A549 (cell line): Measurements from ENCODE around the gene OR10J1. TPM values are rescaled to one million over a fixed set of nuclear protein-coding genes. Genes with fewer than 3 reads are reported as not detected.

Experiments
- ATAC-seq, 2 experiments: fragments of 200-7000 bp in 1 of 2; fragments of >200 bp in 1 of 2; cut with Nextera tagmentation in 1 of 2; cut with Tn5 transposase in 1 of 2; 3 replicates each; pipeline versions ENCODE4 v1.8.0 to v1.9.1; 2018 to 2020; ENCODE audit warnings: mild to moderate bottlenecking in 1 of 2, moderate library complexity in 1 of 2
- CTCF ChIA-PET: fragments of 300-600 bp; sonication (Branson Sonifier 250); formaldehyde crosslinking; extraction: SDS; loops from one replicate; lab custom pipeline; 2021; ENCODE audit warnings: antibody characterized with exemption, inconsistent platforms; lab: Yijun Ruan, JAX
- POLR2A ChIA-PET: fragments of 350-600 bp; formaldehyde crosslinking; extraction: SDS; loops from one replicate; lab custom pipeline; 2021; ENCODE audit warnings: antibody characterized with exemption, inconsistent platforms; lab: Yijun Ruan, JAX
- DNase-seq, 2 experiments: peaks; one replicate each; pipeline versions ENCODE4 v3.0.0 to v3.0.0-alpha.2; 2011 to 2016; ENCODE audit warnings: low read depth in 1 of 2, low spot score in 1 of 2
- FAIRE-seq: peaks from 2 replicates; lab custom pipeline; 2011; peaks lifted over from hg19 to GRCh38; lab: Jason Lieb, UNC
- H3K27ac ChIP-seq, 2 experiments: fragments of >200 bp; sonication (Bioruptor Twin); formaldehyde crosslinking; 3 replicates each; pipeline ENCODE4 v1.5.1; 2016 to 2017
- H3K4me1 ChIP-seq: fragments of >200 bp; sonication (Bioruptor Twin); formaldehyde crosslinking; 3 replicates; pipeline ENCODE4 v1.6.1; 2016
- H3K4me2 ChIP-seq: fragments of >200 bp; sonication (Bioruptor Twin); formaldehyde crosslinking; 3 replicates; pipeline ENCODE4 v1.6.1; 2016
- H3K4me3 ChIP-seq: fragments of >200 bp; sonication (Bioruptor Twin); formaldehyde crosslinking; 3 replicates; pipeline ENCODE4 v1.5.1; 2016
- H3K9me3 ChIP-seq: fragments of >200 bp; sonication (Bioruptor Twin); formaldehyde crosslinking; 3 replicates; pipeline ENCODE4 v1.6.1; 2016
- BHLHE40 ChIP-seq: IDR thresholded peaks from 2 replicates; pipeline ENCODE4 v1.6.1; 2012; ENCODE audit warnings: low read depth, low read length, inconsistent platforms
- CBX8 ChIP-seq: fragments of 200-600 bp; sonication (generic); IDR thresholded peaks from 2 replicates; pipeline ENCODE4 v1.6.1; 2016
- CHD2 ChIP-seq: fragments of 150-350 bp; IDR thresholded peaks from 2 replicates; pipeline ENCODE4 v1.6.1; 2014; ENCODE audit warnings: low read length; ENCODE audit not compliant: partially characterized antibody
- EHMT2 ChIP-seq: fragments of 200-600 bp; sonication (generic); IDR thresholded peaks from 2 replicates; pipeline ENCODE4 v1.6.1; 2016; ENCODE audit warnings: antibody characterized with exemption, low read depth, mild to moderate bottlenecking, moderate library complexity
- FOSB ChIP-seq: fragments of 250-450 bp; sonication (Bioruptor Pico); IDR thresholded peaks from 2 replicates; pipeline ENCODE4 v1.5.0; 2020; ENCODE audit warnings: mild to moderate bottlenecking, moderate library complexity
- HOXB13 ChIP-seq: fragments of 250-450 bp; sonication (Bioruptor Pico); IDR thresholded peaks from 2 replicates; pipeline ENCODE4 v1.5.0; 2020; ENCODE audit warnings: low read depth, mild to moderate bottlenecking, moderate library complexity
- HOXB5 ChIP-seq: fragments of 250-450 bp; sonication (Bioruptor Pico); IDR thresholded peaks from 2 replicates; pipeline ENCODE4 v1.5.0; 2020; ENCODE audit warnings: mild to moderate bottlenecking, moderate library complexity
- JUN ChIP-seq, 2 experiments: fragments of >200 bp; sonication (Bioruptor Twin); formaldehyde crosslinking; IDR thresholded peaks; 2 replicates in 1 of 2; 3 replicates in 1 of 2; pipeline ENCODE4 v1.6.1; 2016 to 2017
- JUNB ChIP-seq: fragments of >200 bp; sonication (Bioruptor Twin); formaldehyde crosslinking; IDR thresholded peaks from 2 replicates; pipeline ENCODE4 v1.6.1; 2016
- KDM1A ChIP-seq: fragments of 200-600 bp; sonication (generic); IDR thresholded peaks from 2 replicates; pipeline ENCODE4 v1.6.1; 2016; ENCODE audit warnings: low read depth, mild to moderate bottlenecking
- NFE2L2 ChIP-seq: fragments of 150-350 bp; conservative IDR thresholded peaks from 2 replicates; pipeline ENCODE4 v1.6.1; 2014; ENCODE audit warnings: low read length
- POLR2A ChIP-seq: IDR thresholded peaks from 2 replicates; pipeline ENCODE4 v1.6.1; 2012; ENCODE audit warnings: mild to moderate bottlenecking, low read length
- RAD21 ChIP-seq, 2 experiments: fragments of >200 bp in 1 of 2; sonication (Bioruptor Twin) in 1 of 2; formaldehyde crosslinking in 1 of 2; IDR thresholded peaks in 1 of 2; conservative IDR thresholded peaks in 1 of 2; 2 replicates in 1 of 2; 3 replicates in 1 of 2; pipeline ENCODE4 v1.6.1; 2012 to 2018; ENCODE audit warnings: inconsistent platforms in 1 of 2
- RCOR1 ChIP-seq: fragments of 150-350 bp; IDR thresholded peaks from 2 replicates; pipeline ENCODE4 v1.6.1; 2014; ENCODE audit warnings: antibody characterized with exemption, low read length, low read depth
- WGBS: methylation state at CpG from one replicate; pipeline ENCODE4 v1.1.6; 2017; ENCODE audit errors: missing lambda C conversion rate; 5-methylcytosine and 5-hydroxymethylcytosine counted together
- polyA plus RNA-seq, 4 experiments: library from polyadenylated mRNA; depleted of rRNA in 3 of 4; stranded (reverse); fragments of >200 nt; fragmentation: RNase III in 1 of 4; extraction: RNeasy Plus Mini Kit Qiagen cat#74134 plus additional on column Dnase treatment in 1 of 4; gene quantifications; 2 replicates in 3 of 4; 3 replicates in 1 of 4; pipeline ENCODE4 v1.2.3, GENCODE V29; 2011 to 2017
- TF ChIP-seq, protein P1 (sequence below): fragments of 250-450 bp; sonication (Bioruptor Pico); IDR thresholded peaks from 2 replicates; pipeline ENCODE4 v1.5.0; 2020; ENCODE audit warnings: low read depth, mild to moderate bottlenecking, moderate library complexity
- TF ChIP-seq, protein P2 (sequence below): IDR thresholded peaks from 2 replicates; pipeline ENCODE4 v1.6.1; 2012
- TF ChIP-seq, protein P3 (sequence below): fragments of >200 bp; sonication (Bioruptor Twin); formaldehyde crosslinking; IDR thresholded peaks from 3 replicates; pipeline ENCODE4 v1.5.1; 2016
- TF ChIP-seq, protein P4 (sequence below): IDR thresholded peaks from 2 replicates; pipeline ENCODE4 v1.6.1; 2012
- TF ChIP-seq, protein P5 (sequence below): fragments of >200 bp; sonication (Bioruptor Twin); formaldehyde crosslinking; IDR thresholded peaks from 3 replicates; pipeline ENCODE4 v1.6.1; 2016
- TF ChIP-seq, protein P6 (sequence below): IDR thresholded peaks from 2 replicates; pipeline ENCODE4 v1.6.1; 2012; ENCODE audit warnings: low read depth, borderline replicate concordance
- TF ChIP-seq, protein P7 (sequence below): fragments of 200-600 bp; sonication (generic); IDR thresholded peaks from 2 replicates; pipeline ENCODE4 v1.6.1; 2016; ENCODE audit warnings: antibody characterized with exemption, mild to moderate bottlenecking, moderate library complexity
- TF ChIP-seq, protein P8 (sequence below): fragments of 450-650 bp; IDR thresholded peaks from 2 replicates; pipeline ENCODE4 v1.6.1; 2014; ENCODE audit warnings: antibody characterized with exemption

OR10J1 gene
- polyA plus RNA-seq, 2 of the 4 experiments (the other 2 are of a cell fraction) = not detected

DNA sequence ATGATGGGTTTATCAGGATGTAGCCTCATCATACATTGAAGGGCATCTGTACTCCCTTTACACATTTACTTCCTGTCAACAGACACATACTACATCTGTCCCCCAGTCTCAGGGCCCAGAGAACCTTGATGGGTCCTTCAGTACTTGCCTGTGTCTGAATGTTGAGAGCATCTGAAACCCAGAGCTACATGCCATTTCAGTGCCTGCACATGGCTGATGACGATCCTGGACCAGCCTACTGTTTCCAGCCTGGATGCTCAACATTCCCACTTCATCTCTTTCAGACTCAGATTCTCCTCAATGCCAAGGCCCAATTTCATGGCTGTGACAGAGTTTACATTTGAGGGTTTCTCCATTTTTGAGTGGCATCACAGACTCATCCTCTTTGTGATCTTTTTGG lies 7.6 kb upstream of the OR10J1 start, which contains the start of gene OR10J4:
Gene OR10J4 (plus strand): TSS at position 301 of the 400 bp plus-strand sequence.
- peaks cover 13% of the 10 kb centered on the region for H3K4me1 ChIP-seq
- WGBS = 8% methylated on average over 1 of the region's 1 CpG
- ATAC-seq (no peak), FAIRE-seq (no peak), DNase-seq (no peak)
- POLR2A ChIA-PET = no interaction called here
- CTCF ChIA-PET = no interaction called here
- H3K9me3 ChIP-seq = no peaks in the 10 kb centered on the region
- H3K4me2 ChIP-seq = no peak within 1 kb of the TSS
- TF ChIP-seq RCOR1 = no peak
- TF ChIP-seq, protein P1, sequence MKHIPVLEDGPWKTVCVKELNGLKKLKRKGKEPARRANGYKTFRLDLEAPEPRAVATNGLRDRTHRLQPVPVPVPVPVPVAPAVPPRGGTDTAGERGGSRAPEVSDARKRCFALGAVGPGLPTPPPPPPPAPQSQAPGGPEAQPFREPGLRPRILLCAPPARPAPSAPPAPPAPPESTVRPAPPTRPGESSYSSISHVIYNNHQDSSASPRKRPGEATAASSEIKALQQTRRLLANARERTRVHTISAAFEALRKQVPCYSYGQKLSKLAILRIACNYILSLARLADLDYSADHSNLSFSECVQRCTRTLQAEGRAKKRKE (CRISPR knock-in tag) = no peak
- no peak for TF ChIP-seq CHD2
- TF ChIP-seq, protein P2, sequence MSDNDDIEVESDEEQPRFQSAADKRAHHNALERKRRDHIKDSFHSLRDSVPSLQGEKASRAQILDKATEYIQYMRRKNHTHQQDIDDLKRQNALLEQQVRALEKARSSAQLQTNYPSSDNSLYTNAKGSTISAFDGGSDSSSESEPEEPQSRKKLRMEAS = no peak
- TF ChIP-seq, protein P3, sequence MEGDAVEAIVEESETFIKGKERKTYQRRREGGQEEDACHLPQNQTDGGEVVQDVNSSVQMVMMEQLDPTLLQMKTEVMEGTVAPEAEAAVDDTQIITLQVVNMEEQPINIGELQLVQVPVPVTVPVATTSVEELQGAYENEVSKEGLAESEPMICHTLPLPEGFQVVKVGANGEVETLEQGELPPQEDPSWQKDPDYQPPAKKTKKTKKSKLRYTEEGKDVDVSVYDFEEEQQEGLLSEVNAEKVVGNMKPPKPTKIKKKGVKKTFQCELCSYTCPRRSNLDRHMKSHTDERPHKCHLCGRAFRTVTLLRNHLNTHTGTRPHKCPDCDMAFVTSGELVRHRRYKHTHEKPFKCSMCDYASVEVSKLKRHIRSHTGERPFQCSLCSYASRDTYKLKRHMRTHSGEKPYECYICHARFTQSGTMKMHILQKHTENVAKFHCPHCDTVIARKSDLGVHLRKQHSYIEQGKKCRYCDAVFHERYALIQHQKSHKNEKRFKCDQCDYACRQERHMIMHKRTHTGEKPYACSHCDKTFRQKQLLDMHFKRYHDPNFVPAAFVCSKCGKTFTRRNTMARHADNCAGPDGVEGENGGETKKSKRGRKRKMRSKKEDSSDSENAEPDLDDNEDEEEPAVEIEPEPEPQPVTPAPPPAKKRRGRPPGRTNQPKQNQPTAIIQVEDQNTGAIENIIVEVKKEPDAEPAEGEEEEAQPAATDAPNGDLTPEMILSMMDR = no peak
- TF ChIP-seq HOXB5 (CRISPR knock-in tag) = no peak
- TF ChIP-seq CBX8 = no peak
- TF ChIP-seq, protein P4, sequence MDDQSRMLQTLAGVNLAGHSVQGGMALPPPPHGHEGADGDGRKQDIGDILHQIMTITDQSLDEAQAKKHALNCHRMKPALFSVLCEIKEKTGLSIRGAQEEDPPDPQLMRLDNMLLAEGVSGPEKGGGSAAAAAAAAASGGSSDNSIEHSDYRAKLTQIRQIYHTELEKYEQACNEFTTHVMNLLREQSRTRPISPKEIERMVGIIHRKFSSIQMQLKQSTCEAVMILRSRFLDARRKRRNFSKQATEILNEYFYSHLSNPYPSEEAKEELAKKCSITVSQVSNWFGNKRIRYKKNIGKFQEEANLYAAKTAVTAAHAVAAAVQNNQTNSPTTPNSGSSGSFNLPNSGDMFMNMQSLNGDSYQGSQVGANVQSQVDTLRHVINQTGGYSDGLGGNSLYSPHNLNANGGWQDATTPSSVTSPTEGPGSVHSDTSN = no peak
- no peak for TF ChIP-seq FOSB
- no peak for TF ChIP-seq HOXB13 (CRISPR knock-in tag)
- no peak for TF ChIP-seq NFE2L2
- TF ChIP-seq, protein P5, sequence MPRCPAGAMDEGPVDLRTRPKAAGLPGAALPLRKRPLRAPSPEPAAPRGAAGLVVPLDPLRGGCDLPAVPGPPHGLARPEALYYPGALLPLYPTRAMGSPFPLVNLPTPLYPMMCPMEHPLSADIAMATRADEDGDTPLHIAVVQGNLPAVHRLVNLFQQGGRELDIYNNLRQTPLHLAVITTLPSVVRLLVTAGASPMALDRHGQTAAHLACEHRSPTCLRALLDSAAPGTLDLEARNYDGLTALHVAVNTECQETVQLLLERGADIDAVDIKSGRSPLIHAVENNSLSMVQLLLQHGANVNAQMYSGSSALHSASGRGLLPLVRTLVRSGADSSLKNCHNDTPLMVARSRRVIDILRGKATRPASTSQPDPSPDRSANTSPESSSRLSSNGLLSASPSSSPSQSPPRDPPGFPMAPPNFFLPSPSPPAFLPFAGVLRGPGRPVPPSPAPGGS = no peak
- TF ChIP-seq KDM1A = no peak
- TF ChIP-seq, protein P6, sequence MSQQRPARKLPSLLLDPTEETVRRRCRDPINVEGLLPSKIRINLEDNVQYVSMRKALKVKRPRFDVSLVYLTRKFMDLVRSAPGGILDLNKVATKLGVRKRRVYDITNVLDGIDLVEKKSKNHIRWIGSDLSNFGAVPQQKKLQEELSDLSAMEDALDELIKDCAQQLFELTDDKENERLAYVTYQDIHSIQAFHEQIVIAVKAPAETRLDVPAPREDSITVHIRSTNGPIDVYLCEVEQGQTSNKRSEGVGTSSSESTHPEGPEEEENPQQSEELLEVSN = no peak
- no peak for TF ChIP-seq BHLHE40
- no peak for TF ChIP-seq JUN (IDR thresholded peaks at IDR 0.05)
- H3K4me3 ChIP-seq = no peak within 1 kb of the TSS
- no peak within 1 kb of the TSS for H3K27ac ChIP-seq

DNA sequence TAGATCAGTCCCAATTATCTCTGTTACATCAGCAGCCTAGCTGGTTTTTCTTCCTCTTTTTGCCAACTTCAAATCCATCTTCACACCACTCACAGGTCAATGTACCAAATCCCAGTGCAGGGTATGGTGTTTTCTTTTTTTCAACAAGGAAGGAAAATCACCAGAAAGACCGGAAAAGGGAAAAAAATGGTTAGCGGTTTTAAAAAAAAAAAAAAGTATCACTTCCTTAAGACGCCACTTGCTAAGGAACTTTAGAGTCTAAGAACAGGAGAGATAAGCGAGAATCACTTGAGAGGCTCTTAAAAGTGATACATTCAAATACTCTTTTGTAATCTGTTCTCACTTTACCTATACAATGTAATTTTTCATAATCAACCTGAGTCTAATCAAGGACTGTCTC lies 3.1 kb upstream of the OR10J1 start:
- ATAC-seq (no peak), FAIRE-seq (no peak), DNase-seq (no peak)
- ChIA-PET CTCF (no interaction called here), POLR2A (interaction anchor here (0.6 kb wide), 1 partner anchor 9 kb away, joined by 3 read pairs; no protein-coding TSS in a partner anchor)
- H3K4me1 ChIP-seq = no peaks in the 10 kb centered on the region
- H3K9me3 ChIP-seq = no peaks in the 10 kb centered on the region
- 43% methylated on average over 4 of the region's 4 CpGs for WGBS
- no peak overlapping the region for H3K4me3 ChIP-seq
- no peak overlapping the region for H3K4me2 ChIP-seq
- no peak overlapping the region for H3K27ac ChIP-seq
- TF ChIP-seq, protein P7, sequence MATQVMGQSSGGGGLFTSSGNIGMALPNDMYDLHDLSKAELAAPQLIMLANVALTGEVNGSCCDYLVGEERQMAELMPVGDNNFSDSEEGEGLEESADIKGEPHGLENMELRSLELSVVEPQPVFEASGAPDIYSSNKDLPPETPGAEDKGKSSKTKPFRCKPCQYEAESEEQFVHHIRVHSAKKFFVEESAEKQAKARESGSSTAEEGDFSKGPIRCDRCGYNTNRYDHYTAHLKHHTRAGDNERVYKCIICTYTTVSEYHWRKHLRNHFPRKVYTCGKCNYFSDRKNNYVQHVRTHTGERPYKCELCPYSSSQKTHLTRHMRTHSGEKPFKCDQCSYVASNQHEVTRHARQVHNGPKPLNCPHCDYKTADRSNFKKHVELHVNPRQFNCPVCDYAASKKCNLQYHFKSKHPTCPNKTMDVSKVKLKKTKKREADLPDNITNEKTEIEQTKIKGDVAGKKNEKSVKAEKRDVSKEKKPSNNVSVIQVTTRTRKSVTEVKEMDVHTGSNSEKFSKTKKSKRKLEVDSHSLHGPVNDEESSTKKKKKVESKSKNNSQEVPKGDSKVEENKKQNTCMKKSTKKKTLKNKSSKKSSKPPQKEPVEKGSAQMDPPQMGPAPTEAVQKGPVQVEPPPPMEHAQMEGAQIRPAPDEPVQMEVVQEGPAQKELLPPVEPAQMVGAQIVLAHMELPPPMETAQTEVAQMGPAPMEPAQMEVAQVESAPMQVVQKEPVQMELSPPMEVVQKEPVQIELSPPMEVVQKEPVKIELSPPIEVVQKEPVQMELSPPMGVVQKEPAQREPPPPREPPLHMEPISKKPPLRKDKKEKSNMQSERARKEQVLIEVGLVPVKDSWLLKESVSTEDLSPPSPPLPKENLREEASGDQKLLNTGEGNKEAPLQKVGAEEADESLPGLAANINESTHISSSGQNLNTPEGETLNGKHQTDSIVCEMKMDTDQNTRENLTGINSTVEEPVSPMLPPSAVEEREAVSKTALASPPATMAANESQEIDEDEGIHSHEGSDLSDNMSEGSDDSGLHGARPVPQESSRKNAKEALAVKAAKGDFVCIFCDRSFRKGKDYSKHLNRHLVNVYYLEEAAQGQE = no peak
- TF ChIP-seq, protein P6 = no peak
- TF ChIP-seq HOXB13 (CRISPR knock-in tag) = no peak
- TF ChIP-seq POLR2A = no peak
- TF ChIP-seq, protein P8, sequence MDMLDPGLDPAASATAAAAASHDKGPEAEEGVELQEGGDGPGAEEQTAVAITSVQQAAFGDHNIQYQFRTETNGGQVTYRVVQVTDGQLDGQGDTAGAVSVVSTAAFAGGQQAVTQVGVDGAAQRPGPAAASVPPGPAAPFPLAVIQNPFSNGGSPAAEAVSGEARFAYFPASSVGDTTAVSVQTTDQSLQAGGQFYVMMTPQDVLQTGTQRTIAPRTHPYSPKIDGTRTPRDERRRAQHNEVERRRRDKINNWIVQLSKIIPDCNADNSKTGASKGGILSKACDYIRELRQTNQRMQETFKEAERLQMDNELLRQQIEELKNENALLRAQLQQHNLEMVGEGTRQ = no peak
- TF ChIP-seq JUNB = no peak
- TF ChIP-seq, protein P3 = no peak
- no peak for TF ChIP-seq BHLHE40
- TF ChIP-seq, protein P2 = no peak
- no peak for TF ChIP-seq EHMT2
- TF ChIP-seq RAD21 (conservative IDR thresholded peaks at IDR 0.05 in 1 of 2, IDR thresholded peaks at IDR 0.05 in 1 of 2) = no peak
